HepG2 (cell line): Measurements from ENCODE around the gene ZCCHC8. TPM values are rescaled to one million over a fixed set of nuclear protein-coding genes. Genes with fewer than 3 reads are reported as not detected.

Experiments used
- CCDC6 ChIP-seq: sonication (generic); formaldehyde crosslinking; IDR thresholded peaks from 2 replicates; pipeline ENCODE4 v1.8.1; 2022; ENCODE audit warnings: mild to moderate bottlenecking, missing genetic modification reagents, moderate library complexity
- CEBPG ChIP-seq: IDR thresholded peaks from 2 replicates; pipeline ENCODE4 v1.6.1; 2016
- ELF4 ChIP-seq: sonication (generic); formaldehyde crosslinking; IDR thresholded peaks from 2 replicates; pipeline ENCODE4 v1.5.0; 2020; ENCODE audit warnings: missing genetic modification reagents, mild to moderate bottlenecking, moderate library complexity, borderline replicate concordance
- KDM2A ChIP-seq: sonication (generic); formaldehyde crosslinking; IDR thresholded peaks from 2 replicates; pipeline ENCODE4 v1.4.0; 2020; ENCODE audit warnings: low read depth, missing genetic modification reagents, borderline replicate concordance
- NCOA5 ChIP-seq: sonication (generic); formaldehyde crosslinking; IDR thresholded peaks from 2 replicates; pipeline ENCODE4 v1.4.0; 2020; ENCODE audit warnings: missing genetic modification reagents
- PRPF4 ChIP-seq: fragments of 200-400 bp; formaldehyde crosslinking; IDR thresholded peaks from 2 replicates; pipeline ENCODE4 v1.6.1; 2016; ENCODE audit warnings: low read length, low read depth; ENCODE audit not compliant: poor library complexity, severe bottlenecking
- PTBP1 ChIP-seq: fragments of 200-400 bp; formaldehyde crosslinking; IDR thresholded peaks from 2 replicates; pipeline ENCODE4 v1.6.1; 2018; ENCODE audit warnings: low read length, low read depth; ENCODE audit not compliant: poor library complexity, severe bottlenecking
- RELA ChIP-seq: sonication (generic); formaldehyde crosslinking; IDR thresholded peaks from 2 replicates; pipeline ENCODE4 v1.4.0; 2020; ENCODE audit warnings: missing genetic modification reagents
- RORA ChIP-seq: sonication (generic); formaldehyde crosslinking; IDR thresholded peaks from 2 replicates; pipeline ENCODE4 v1.5.0; 2020; ENCODE audit warnings: mild to moderate bottlenecking, missing genetic modification reagents, moderate library complexity
- SNAI1 ChIP-seq: sonication (generic); formaldehyde crosslinking; IDR thresholded peaks from 2 replicates; pipeline ENCODE4 v1.5.0; 2020; ENCODE audit warnings: mild to moderate bottlenecking, missing genetic modification reagents, borderline replicate concordance
- SRSF9 ChIP-seq: fragments of 200-400 bp; formaldehyde crosslinking; IDR thresholded peaks from 2 replicates; pipeline ENCODE4 v1.6.1; 2018; ENCODE audit warnings: borderline replicate concordance, mild to moderate bottlenecking, low read depth, low read length; ENCODE audit not compliant: insufficient read depth, poor library complexity, severe bottlenecking
- TBX2 ChIP-seq: sonication (generic); formaldehyde crosslinking; IDR thresholded peaks from 2 replicates; pipeline ENCODE4 v1.5.0; 2020; ENCODE audit warnings: missing genetic modification reagents, mild to moderate bottlenecking, borderline replicate concordance
- TBX3 ChIP-seq: fragments of 450-650 bp; IDR thresholded peaks from 2 replicates; pipeline ENCODE4 v1.6.1; 2017; ENCODE audit warnings: antibody characterized with exemption, mild to moderate bottlenecking, inconsistent platforms, borderline replicate concordance
- TMF1 ChIP-seq: sonication (generic); formaldehyde crosslinking; IDR thresholded peaks from 2 replicates; pipeline ENCODE4 v1.8.1; 2022; ENCODE audit warnings: low read depth, missing genetic modification reagents
- ZNF282 ChIP-seq: fragments of 450-650 bp; IDR thresholded peaks from 2 replicates; pipeline ENCODE4 v1.6.1; 2018; ENCODE audit not compliant: partially characterized antibody
- ZNF569 ChIP-seq: sonication (generic); formaldehyde crosslinking; IDR thresholded peaks from 2 replicates; pipeline ENCODE4 v1.5.0; 2020; ENCODE audit warnings: mild to moderate bottlenecking, missing genetic modification reagents, moderate library complexity, borderline replicate concordance
- ZNF672 ChIP-seq: sonication (generic); formaldehyde crosslinking; IDR thresholded peaks from 2 replicates; pipeline ENCODE4 v1.8.1; 2022; ENCODE audit warnings: missing genetic modification reagents
- ZNF781 ChIP-seq: sonication (generic); formaldehyde crosslinking; IDR thresholded peaks from 2 replicates; pipeline ENCODE4 v1.5.1; 2020; ENCODE audit warnings: borderline replicate concordance, mild to moderate bottlenecking, missing genetic modification reagents; ENCODE audit errors: not compliant biosample characterization
- ZSCAN22 ChIP-seq: sonication (generic); formaldehyde crosslinking; IDR thresholded peaks from 2 replicates; pipeline ENCODE4 v1.4.0; 2020; ENCODE audit warnings: mild to moderate bottlenecking, missing genetic modification reagents
- polyA plus RNA-seq, 8 experiments: library from polyadenylated mRNA; depleted of rRNA in 3 of 8; stranded (reverse) in 7 of 8; unstranded in 1 of 8; fragments of >200 nt; fragmentation: Illumina TruSeq in 4 of 8; extraction: Trizol in 4 of 8; gene quantifications; 2 replicates each; pipeline versions ENCODE4 v1.2.1 to v1.2.3, GENCODE V29; 2011 to 2016; ENCODE audit warnings: low read depth in 4 of 8, missing spikeins in 1 of 8, mixed read lengths in 1 of 8; ENCODE audit not compliant: insufficient read depth in 1 of 8
- total RNA-seq, 5 experiments: library from RNA; depleted of rRNA; stranded (reverse); fragments of >200 nt; fragmentation: Illumina TruSeq; extraction: Trizol; gene quantifications; 2 replicates each; pipeline ENCODE4 v1.2.3, GENCODE V29; 2016; ENCODE audit warnings: low read depth in 1 of 5
- TF ChIP-seq, protein P1 (sequence below): sonication (generic); formaldehyde crosslinking; IDR thresholded peaks from 2 replicates; pipeline ENCODE4 v1.4.0; 2020; ENCODE audit warnings: missing genetic modification reagents, borderline replicate concordance
- TF ChIP-seq, protein P2 (sequence below): sonication (generic); formaldehyde crosslinking; IDR thresholded peaks from 2 replicates; pipeline ENCODE4 v1.8.1; 2023; ENCODE audit warnings: mild to moderate bottlenecking, moderate library complexity, missing genetic modification reagents
- TF ChIP-seq, protein P3 (sequence below): sonication (generic); formaldehyde crosslinking; IDR thresholded peaks from 2 replicates; pipeline ENCODE4 v1.5.1; 2020; ENCODE audit warnings: missing genetic modification reagents, mild to moderate bottlenecking, borderline replicate concordance
- TF ChIP-seq, protein P4 (sequence below): sonication (generic); formaldehyde crosslinking; IDR thresholded peaks from 2 replicates; pipeline ENCODE4 v1.8.0; 2022; ENCODE audit warnings: missing genetic modification reagents, mild to moderate bottlenecking, moderate library complexity, borderline replicate concordance

Gene ZCCHC8
- total and polyA plus RNA-seq, 2 of the 13 experiments (the other 11 are each of a cell fraction or from before 2014, with no cell fraction given), result 18.6 to 20.9 TPM

DNA sequence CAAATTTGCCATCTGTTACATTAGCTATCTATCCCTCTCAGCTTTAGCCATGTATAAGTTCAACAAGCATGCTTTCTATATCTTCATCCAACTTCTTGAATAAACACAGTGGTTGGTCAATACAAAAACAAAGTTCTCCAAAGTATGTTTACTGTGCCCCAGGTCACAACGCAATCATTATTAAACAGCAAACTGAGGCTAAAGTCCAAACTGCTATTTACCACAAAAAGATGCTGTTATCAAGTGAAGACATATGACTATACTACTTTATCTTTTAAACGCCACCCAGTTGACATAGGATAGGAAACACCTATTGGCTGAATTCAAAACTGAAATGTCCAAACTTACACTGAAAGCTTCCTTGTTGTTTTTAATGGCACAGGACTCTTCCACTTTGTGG lies 11.7 kb downstream of the ZCCHC8 start (continued):
- TF ChIP-seq, protein P1, sequence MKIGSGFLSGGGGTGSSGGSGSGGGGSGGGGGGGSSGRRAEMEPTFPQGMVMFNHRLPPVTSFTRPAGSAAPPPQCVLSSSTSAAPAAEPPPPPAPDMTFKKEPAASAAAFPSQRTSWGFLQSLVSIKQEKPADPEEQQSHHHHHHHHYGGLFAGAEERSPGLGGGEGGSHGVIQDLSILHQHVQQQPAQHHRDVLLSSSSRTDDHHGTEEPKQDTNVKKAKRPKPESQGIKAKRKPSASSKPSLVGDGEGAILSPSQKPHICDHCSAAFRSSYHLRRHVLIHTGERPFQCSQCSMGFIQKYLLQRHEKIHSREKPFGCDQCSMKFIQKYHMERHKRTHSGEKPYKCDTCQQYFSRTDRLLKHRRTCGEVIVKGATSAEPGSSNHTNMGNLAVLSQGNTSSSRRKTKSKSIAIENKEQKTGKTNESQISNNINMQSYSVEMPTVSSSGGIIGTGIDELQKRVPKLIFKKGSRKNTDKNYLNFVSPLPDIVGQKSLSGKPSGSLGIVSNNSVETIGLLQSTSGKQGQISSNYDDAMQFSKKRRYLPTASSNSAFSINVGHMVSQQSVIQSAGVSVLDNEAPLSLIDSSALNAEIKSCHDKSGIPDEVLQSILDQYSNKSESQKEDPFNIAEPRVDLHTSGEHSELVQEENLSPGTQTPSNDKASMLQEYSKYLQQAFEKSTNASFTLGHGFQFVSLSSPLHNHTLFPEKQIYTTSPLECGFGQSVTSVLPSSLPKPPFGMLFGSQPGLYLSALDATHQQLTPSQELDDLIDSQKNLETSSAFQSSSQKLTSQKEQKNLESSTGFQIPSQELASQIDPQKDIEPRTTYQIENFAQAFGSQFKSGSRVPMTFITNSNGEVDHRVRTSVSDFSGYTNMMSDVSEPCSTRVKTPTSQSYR (CRISPR knock-in tag), result peak; percentile 32; the same call in 1 of the 2 replicates
- TF ChIP-seq, protein P2, sequence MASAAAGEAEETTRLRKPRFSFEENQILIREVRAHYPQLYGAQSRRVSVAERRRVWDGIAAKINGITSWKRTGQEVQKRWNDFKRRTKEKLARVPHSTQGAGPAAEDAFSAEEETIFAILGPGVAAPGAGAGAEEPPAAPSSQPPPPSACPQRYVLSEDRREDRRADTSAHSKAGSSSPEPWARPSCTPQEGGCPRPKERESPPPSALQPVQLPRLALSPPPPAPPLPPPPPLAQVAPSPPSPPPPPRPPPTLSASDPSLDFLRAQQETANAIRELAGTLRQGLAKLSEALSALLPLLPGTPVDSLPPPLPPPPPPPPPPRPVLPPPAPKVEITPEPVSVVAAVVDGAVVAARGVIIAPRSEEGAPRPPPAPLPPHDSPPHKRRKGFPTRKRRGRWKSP (CRISPR knock-in tag), result peak; percentile 77; the same call in 1 of the 2 replicates
- peak; percentile 87 for TF ChIP-seq CEBPG (CRISPR knock-in tag)
- TF ChIP-seq PRPF4, result no peak
- TF ChIP-seq RORA (CRISPR knock-in tag), result no peak
- TF ChIP-seq ZSCAN22 (CRISPR knock-in tag), result no peak
- no peak for TF ChIP-seq SRSF9
- TF ChIP-seq SNAI1 (CRISPR knock-in tag), result no peak
- TF ChIP-seq TMF1 (CRISPR knock-in tag), result no peak
- TF ChIP-seq, protein P3, sequence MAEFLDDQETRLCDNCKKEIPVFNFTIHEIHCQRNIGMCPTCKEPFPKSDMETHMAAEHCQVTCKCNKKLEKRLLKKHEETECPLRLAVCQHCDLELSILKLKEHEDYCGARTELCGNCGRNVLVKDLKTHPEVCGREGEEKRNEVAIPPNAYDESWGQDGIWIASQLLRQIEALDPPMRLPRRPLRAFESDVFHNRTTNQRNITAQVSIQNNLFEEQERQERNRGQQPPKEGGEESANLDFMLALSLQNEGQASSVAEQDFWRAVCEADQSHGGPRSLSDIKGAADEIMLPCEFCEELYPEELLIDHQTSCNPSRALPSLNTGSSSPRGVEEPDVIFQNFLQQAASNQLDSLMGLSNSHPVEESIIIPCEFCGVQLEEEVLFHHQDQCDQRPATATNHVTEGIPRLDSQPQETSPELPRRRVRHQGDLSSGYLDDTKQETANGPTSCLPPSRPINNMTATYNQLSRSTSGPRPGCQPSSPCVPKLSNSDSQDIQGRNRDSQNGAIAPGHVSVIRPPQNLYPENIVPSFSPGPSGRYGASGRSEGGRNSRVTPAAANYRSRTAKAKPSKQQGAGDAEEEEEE (CRISPR knock-in tag), result no peak
- TF ChIP-seq NCOA5 (CRISPR knock-in tag), result no peak
- TF ChIP-seq CCDC6 (CRISPR knock-in tag), result no peak; the same call in 1 of the 2 replicates
- no peak for TF ChIP-seq TBX2 (CRISPR knock-in tag)
- TF ChIP-seq ZNF282, result no peak
- no peak for TF ChIP-seq ZNF569 (CRISPR knock-in tag)
- no peak for TF ChIP-seq ELF4 (CRISPR knock-in tag)
- no peak for TF ChIP-seq ZNF781
- TF ChIP-seq, protein P4, sequence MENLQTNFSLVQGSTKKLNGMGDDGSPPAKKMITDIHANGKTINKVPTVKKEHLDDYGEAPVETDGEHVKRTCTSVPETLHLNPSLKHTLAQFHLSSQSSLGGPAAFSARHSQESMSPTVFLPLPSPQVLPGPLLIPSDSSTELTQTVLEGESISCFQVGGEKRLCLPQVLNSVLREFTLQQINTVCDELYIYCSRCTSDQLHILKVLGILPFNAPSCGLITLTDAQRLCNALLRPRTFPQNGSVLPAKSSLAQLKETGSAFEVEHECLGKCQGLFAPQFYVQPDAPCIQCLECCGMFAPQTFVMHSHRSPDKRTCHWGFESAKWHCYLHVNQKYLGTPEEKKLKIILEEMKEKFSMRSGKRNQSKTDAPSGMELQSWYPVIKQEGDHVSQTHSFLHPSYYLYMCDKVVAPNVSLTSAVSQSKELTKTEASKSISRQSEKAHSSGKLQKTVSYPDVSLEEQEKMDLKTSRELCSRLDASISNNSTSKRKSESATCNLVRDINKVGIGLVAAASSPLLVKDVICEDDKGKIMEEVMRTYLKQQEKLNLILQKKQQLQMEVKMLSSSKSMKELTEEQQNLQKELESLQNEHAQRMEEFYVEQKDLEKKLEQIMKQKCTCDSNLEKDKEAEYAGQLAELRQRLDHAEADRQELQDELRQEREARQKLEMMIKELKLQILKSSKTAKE, result no peak
- peak; percentile 67; the same call in 1 of the 2 replicates for TF ChIP-seq TBX3
- TF ChIP-seq ZNF672, result no peak
- no peak for TF ChIP-seq PTBP1
- no peak for TF ChIP-seq KDM2A (CRISPR knock-in tag)
- no peak for TF ChIP-seq RELA (CRISPR knock-in tag)
